Measurements from ENCODE around the gene PGRMC2.

PGRMC2 gene

GRCh38 chr4:128289523-128290158 lies 2.0 kb upstream of the PGRMC2 start:
- TF ChIP-seq GATA3 (IDR thresholded peaks at IDR 0.05; ENCODE audit: low read depth, low read length) (no peak), GATA2 (IDR thresholded peaks at IDR 0.05; ENCODE audit: low read depth, low read length) (no peak)

- TF ChIP-seq GATA3 (IDR thresholded peaks at IDR 0.05; ENCODE audit: low read depth, low read length), result no peak
- TF ChIP-seq GATA2 (IDR thresholded peaks at IDR 0.05; ENCODE audit: low read depth, low read length), result no peak
Observed at GRCh38 chr4:128288689-128289106, 1.1 kb upstream of the PGRMC2 start.

GRCh38 chr4:128287871-128288688 lies 467 bp upstream of the PGRMC2 start:
- TF ChIP-seq GATA2 (IDR thresholded peaks at IDR 0.05; ENCODE audit: low read depth, low read length) (no peak), GATA3 (IDR thresholded peaks at IDR 0.05; ENCODE audit: low read depth, low read length) (no peak)

- no peak for TF ChIP-seq GATA2 (IDR thresholded peaks at IDR 0.05; ENCODE audit: low read depth, low read length)
Observed at GRCh38 chr4:128286474-128287058, 1.0 kb downstream of the PGRMC2 start.

GRCh38 chr4:128285085-128285997 lies 2.3 kb downstream of the PGRMC2 start:
- TF ChIP-seq GATA2 (IDR thresholded peaks at IDR 0.05; ENCODE audit: low read depth, low read length) (no peak), GATA3 (IDR thresholded peaks at IDR 0.05; ENCODE audit: low read depth, low read length) (no peak)

- TF ChIP-seq GATA2 (IDR thresholded peaks at IDR 0.05; ENCODE audit: low read depth, low read length) (no peak), GATA3 (IDR thresholded peaks at IDR 0.05; ENCODE audit: low read depth, low read length) (no peak)
Observed at GRCh38 chr4:128284317-128284716, 3.3 kb downstream of the PGRMC2 start.

- no peak for TF ChIP-seq GATA2 (IDR thresholded peaks at IDR 0.05; ENCODE audit: low read depth, low read length)
- no peak for TF ChIP-seq GATA3 (IDR thresholded peaks at IDR 0.05; ENCODE audit: low read depth, low read length)
Observed at GRCh38 chr4:128283071-128283470, 4.5 kb downstream of the PGRMC2 start.

GRCh38 chr4:128282516-128282915 lies 5.1 kb downstream of the PGRMC2 start:
- no peak for TF ChIP-seq GATA3 (IDR thresholded peaks at IDR 0.05; ENCODE audit: low read depth, low read length)
- no peak for TF ChIP-seq GATA2 (IDR thresholded peaks at IDR 0.05; ENCODE audit: low read depth, low read length)

- TF ChIP-seq GATA2 (IDR thresholded peaks at IDR 0.05; ENCODE audit: low read depth, low read length), result no peak
- TF ChIP-seq GATA3 (IDR thresholded peaks at IDR 0.05; ENCODE audit: low read depth, low read length), result no peak
Observed at GRCh38 chr4:128281354-128281753, 6.3 kb downstream of the PGRMC2 start.

- no peak for TF ChIP-seq GATA2 (IDR thresholded peaks at IDR 0.05; ENCODE audit: low read depth, low read length)
- TF ChIP-seq GATA3 (IDR thresholded peaks at IDR 0.05; ENCODE audit: low read depth, low read length), result no peak
Observed at GRCh38 chr4:128279624-128280225, 7.9 kb downstream of the PGRMC2 start.

- TF ChIP-seq GATA3 (IDR thresholded peaks at IDR 0.05; ENCODE audit: low read depth, low read length) (no peak), GATA2 (IDR thresholded peaks at IDR 0.05; ENCODE audit: low read depth, low read length) (no peak)
Observed at GRCh38 chr4:128277856-128278255, 9.8 kb downstream of the PGRMC2 start.

GRCh38 chr4:128275346-128275745 lies 12.3 kb downstream of the PGRMC2 start:
- TF ChIP-seq GATA3 (IDR thresholded peaks at IDR 0.05; ENCODE audit: low read depth, low read length), result no peak
- TF ChIP-seq GATA2 (IDR thresholded peaks at IDR 0.05; ENCODE audit: low read depth, low read length), result no peak

- TF ChIP-seq GATA2 (IDR thresholded peaks at IDR 0.05; ENCODE audit: low read depth, low read length), result no peak
- TF ChIP-seq GATA3 (IDR thresholded peaks at IDR 0.05; ENCODE audit: low read depth, low read length), result no peak
Observed at GRCh38 chr4:128271551-128271950, 16.1 kb downstream of the PGRMC2 start.

All from SH-SY5Y (cell line).